Chondrocyte (in vitro differentiated cells): ENCODE data around the gene ANKRD12. TPM values are rescaled to one million over a fixed set of nuclear protein-coding genes. Genes with fewer than 3 reads are reported as not detected.

Source experiments
- DNase-seq: peaks from one replicate; pipeline ENCODE4 v3.0.0; 2021; ENCODE audit warnings: mixed read lengths, low spot score
- H3K27ac Mint-ChIP-seq: one replicate; pipeline ENCODE4 v1.8.0; 2021; ENCODE audit warnings: mild to moderate bottlenecking, moderate library complexity, mixed read lengths; ENCODE audit not compliant: unreplicated experiment
- H3K27me3 Mint-ChIP-seq: 2 replicates; pipeline ENCODE4 v1.8.0; 2021; ENCODE audit warnings: low read depth, mixed read lengths
- H3K36me3 Mint-ChIP-seq: 2 replicates; pipeline ENCODE4 v1.8.0; 2021; ENCODE audit warnings: low read depth, mixed read lengths
- H3K4me1 Mint-ChIP-seq: 2 replicates; pipeline ENCODE4 v1.8.0; 2021; ENCODE audit warnings: low read depth, mild to moderate bottlenecking, mixed read lengths
- H3K4me3 Mint-ChIP-seq: one replicate; pipeline ENCODE4 v1.8.0; 2021; ENCODE audit warnings: mild to moderate bottlenecking, moderate library complexity, mixed read lengths; ENCODE audit not compliant: unreplicated experiment
- H3K9me3 Mint-ChIP-seq: 2 replicates; pipeline ENCODE4 v1.8.0; 2021; ENCODE audit warnings: low read depth, mixed read lengths
- total RNA-seq: library from RNA; stranded (reverse); gene quantifications from 3 replicates; pipeline ENCODE4 v1.2.1, GENCODE V29; 2021
- TF ChIP-seq, protein P1 (sequence below): fragments of 200-600 bp; sonication (generic); IDR thresholded peaks from 2 replicates; pipeline ENCODE4 v1.5.0; 2021; ENCODE audit warnings: antibody characterized with exemption, mild to moderate bottlenecking, moderate library complexity

The ANKRD12 gene
- total RNA-seq, 1 donor from 2014 or later, result 34.0 TPM

DNA sequence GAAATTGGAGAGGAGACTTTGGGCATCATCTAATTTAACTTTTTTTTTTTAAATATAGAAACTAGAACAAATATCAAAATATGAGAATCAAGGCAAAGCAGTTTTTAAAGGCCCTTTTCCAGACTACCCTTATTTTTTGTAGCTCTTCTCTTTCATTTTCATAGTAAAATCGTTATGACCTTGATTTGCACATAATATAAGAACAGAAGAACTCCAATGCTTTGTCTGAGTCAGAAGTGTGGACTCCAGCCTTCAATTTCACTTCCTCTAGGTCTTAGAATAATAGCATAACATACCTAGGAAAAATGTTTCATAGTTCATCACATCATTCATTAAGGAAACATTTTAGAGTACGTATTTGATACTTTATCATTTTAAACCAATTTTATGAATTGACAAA is 74.4 kb downstream of the ANKRD12 start:
- no peak for DNase-seq
- peaks cover 24% of the 10 kb centered on the region for H3K36me3 Mint-ChIP-seq
- TF ChIP-seq, protein P1, sequence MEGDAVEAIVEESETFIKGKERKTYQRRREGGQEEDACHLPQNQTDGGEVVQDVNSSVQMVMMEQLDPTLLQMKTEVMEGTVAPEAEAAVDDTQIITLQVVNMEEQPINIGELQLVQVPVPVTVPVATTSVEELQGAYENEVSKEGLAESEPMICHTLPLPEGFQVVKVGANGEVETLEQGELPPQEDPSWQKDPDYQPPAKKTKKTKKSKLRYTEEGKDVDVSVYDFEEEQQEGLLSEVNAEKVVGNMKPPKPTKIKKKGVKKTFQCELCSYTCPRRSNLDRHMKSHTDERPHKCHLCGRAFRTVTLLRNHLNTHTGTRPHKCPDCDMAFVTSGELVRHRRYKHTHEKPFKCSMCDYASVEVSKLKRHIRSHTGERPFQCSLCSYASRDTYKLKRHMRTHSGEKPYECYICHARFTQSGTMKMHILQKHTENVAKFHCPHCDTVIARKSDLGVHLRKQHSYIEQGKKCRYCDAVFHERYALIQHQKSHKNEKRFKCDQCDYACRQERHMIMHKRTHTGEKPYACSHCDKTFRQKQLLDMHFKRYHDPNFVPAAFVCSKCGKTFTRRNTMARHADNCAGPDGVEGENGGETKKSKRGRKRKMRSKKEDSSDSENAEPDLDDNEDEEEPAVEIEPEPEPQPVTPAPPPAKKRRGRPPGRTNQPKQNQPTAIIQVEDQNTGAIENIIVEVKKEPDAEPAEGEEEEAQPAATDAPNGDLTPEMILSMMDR, result no peak
- H3K4me3 Mint-ChIP-seq, result no peak overlapping the region
- peaks cover 15% of the 10 kb centered on the region for H3K4me1 Mint-ChIP-seq
- H3K27ac Mint-ChIP-seq, result no peak overlapping the region
- no peaks in the 10 kb centered on the region for H3K27me3 Mint-ChIP-seq
- H3K9me3 Mint-ChIP-seq, result peaks cover 6% of the 10 kb centered on the region

DNA sequence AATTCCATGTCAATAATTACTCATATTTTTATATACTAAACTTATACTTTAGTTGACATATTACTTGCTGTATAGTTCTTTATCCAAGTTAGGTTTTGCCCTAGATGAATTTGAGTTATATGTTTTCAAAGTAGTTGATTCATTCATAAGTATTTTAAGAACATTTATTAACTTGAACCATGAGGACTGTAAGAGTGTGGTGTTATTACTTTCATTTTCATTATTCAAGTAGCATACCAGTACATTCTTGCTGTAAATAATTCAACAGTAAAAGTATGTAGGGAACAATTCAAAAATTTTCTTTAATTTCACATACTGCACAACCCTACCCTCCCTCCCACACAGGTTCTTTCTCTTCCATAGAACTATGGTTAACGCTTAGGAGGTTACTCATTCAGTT is 75.4 kb downstream of the ANKRD12 start:
- Mint-ChIP-seq H3K27me3 (no peaks in the 10 kb centered on the region), H3K9me3 (peaks cover 6% of the 10 kb centered on the region), H3K36me3 (peaks cover 27% of the 10 kb centered on the region), H3K27ac (peak overlapping the region; percentile 22), H3K4me3 (no peak overlapping the region), H3K4me1 (peaks cover 15% of the 10 kb centered on the region)
- TF ChIP-seq, protein P1, result no peak
- no peak for DNase-seq

DNA sequence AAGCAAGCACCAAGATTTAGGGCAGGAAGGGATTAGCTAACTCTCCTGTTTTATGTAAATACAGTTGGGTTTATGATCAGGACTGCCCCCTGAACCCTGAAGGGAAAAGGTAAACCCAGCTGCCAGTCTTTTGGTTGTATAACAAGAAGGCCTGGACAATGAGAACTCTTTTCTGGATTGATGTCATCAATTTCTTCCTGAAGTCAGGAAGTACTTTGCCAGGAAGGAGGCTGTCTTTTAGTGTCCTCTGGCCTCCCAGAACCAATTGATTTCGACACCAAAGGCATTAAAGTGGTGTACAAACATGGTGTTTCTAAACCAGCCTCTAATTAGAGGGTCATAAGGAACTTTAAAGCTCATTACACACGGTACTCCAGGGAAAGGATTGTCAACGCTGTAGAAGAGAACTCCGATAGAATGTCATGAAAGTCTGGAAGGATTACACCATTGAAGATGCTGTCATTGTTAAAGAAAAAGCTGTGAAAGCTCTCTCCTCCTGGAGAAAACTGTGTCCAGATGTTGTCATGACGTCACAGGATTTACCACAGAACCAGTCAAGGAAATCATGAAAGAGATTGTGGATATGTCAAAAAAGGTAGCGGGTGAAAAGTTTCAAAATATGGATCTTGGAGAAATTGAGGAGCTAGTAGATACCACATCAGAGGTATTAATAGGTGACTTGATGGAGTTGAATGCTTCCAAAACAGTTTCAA is 78.8 kb downstream of the ANKRD12 start:
- Mint-ChIP-seq H3K27me3 (no peaks in the 10 kb centered on the region), H3K4me1 (peaks cover 21% of the 10 kb centered on the region), H3K36me3 (peaks cover 30% of the 10 kb centered on the region), H3K9me3 (peaks cover 6% of the 10 kb centered on the region), H3K4me3 (no peak overlapping the region), H3K27ac (no peak overlapping the region)
- TF ChIP-seq, protein P1, result no peak
- DNase-seq, result no peak

- TF ChIP-seq, protein P1, result no peak
- H3K9me3 Mint-ChIP-seq, result peaks cover 6% of the 10 kb centered on the region
- no peak for DNase-seq
- H3K36me3 Mint-ChIP-seq, result peaks cover 36% of the 10 kb centered on the region
- no peak overlapping the region for H3K27ac Mint-ChIP-seq
- H3K4me3 Mint-ChIP-seq, result no peak overlapping the region
- H3K4me1 Mint-ChIP-seq, result peaks cover 15% of the 10 kb centered on the region
- H3K27me3 Mint-ChIP-seq, result no peaks in the 10 kb centered on the region
Observed at GRCh38 chr18:9216459-9216858, 79.9 kb downstream of the ANKRD12 start.

GRCh38 chr18:9217743-9218451 is 81.3 kb downstream of the ANKRD12 start:
- H3K4me3 Mint-ChIP-seq, result no peak overlapping the region
- H3K27me3 Mint-ChIP-seq, result no peaks in the 10 kb centered on the region
- peak overlapping the region; percentile 18 for H3K27ac Mint-ChIP-seq
- H3K4me1 Mint-ChIP-seq, result peaks cover 10% of the 10 kb centered on the region
- peaks cover 39% of the 10 kb centered on the region for H3K36me3 Mint-ChIP-seq
- H3K9me3 Mint-ChIP-seq, result peaks cover 6% of the 10 kb centered on the region
- no peak for DNase-seq
- TF ChIP-seq, protein P1, result no peak
